ENCODE results near the gene TTC27.

Gene TTC27

GRCh38 chr2:32742376-32742775 lies 114.5 kb downstream of the TTC27 start:
- H3K4me3 ChIP-seq (ENCODE audit: low read length) = no peak overlapping the region
- DNase-seq (ENCODE audit: low read depth) = no peak
- TF ChIP-seq, protein P1, sequence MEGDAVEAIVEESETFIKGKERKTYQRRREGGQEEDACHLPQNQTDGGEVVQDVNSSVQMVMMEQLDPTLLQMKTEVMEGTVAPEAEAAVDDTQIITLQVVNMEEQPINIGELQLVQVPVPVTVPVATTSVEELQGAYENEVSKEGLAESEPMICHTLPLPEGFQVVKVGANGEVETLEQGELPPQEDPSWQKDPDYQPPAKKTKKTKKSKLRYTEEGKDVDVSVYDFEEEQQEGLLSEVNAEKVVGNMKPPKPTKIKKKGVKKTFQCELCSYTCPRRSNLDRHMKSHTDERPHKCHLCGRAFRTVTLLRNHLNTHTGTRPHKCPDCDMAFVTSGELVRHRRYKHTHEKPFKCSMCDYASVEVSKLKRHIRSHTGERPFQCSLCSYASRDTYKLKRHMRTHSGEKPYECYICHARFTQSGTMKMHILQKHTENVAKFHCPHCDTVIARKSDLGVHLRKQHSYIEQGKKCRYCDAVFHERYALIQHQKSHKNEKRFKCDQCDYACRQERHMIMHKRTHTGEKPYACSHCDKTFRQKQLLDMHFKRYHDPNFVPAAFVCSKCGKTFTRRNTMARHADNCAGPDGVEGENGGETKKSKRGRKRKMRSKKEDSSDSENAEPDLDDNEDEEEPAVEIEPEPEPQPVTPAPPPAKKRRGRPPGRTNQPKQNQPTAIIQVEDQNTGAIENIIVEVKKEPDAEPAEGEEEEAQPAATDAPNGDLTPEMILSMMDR (conservative IDR thresholded peaks at IDR 0.05; ENCODE audit: low read depth, low read length) = no peak

GRCh38 chr2:32743480-32744236 lies 115.8 kb downstream of the TTC27 start:
- TF ChIP-seq, protein P1 (conservative IDR thresholded peaks at IDR 0.05; ENCODE audit: low read depth, low read length) = no peak
- H3K4me3 ChIP-seq (ENCODE audit: low read length) = no peak overlapping the region
- no peak for DNase-seq (ENCODE audit: low read depth)

DNA sequence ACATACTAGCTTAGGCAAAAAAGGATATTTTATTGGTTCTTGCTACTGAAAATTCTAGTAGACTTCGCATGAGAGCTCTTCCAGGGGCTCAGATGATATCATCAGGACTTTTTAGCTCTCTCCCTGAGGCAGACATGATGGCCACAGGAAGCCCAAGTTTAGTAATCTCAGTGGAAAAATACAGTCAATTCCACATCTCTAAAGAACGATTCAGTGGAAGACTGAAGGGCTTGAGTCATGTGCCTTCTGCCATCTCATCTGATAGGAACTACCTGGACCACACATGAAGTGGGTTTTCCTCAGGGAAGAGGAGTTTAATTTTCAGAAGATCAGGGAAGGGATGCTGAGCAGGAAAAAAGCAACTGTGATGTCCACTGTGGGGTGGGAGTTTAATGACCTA lies 117.3 kb downstream of the TTC27 start:
- no peak overlapping the region for H3K4me3 ChIP-seq (ENCODE audit: low read length)
- DNase-seq (ENCODE audit: low read depth) = no peak
- TF ChIP-seq, protein P1 (conservative IDR thresholded peaks at IDR 0.05; ENCODE audit: low read depth, low read length) = no peak

DNA sequence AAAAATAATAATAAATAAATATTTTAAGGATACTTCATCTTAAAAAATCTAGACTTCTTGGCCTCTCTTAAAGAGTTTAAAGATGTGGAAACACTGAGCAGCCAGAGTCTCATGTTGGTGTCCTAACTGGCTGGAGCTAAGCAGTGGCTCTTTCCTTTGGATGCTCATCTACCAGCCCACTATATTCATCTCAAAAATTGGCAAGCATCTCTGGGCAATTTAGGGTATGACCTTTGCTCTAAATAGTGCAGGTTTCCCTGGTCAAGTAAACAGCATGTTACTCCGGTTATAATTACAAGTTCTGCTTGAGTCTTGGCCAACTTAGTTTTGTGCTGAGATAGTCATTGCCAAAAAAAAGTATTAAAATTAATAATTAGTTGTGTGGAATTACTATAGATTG lies 117.8 kb downstream of the TTC27 start:
- no peak for DNase-seq (ENCODE audit: low read depth)
- TF ChIP-seq, protein P1 (conservative IDR thresholded peaks at IDR 0.05; ENCODE audit: low read depth, low read length) = no peak
- no peak overlapping the region for H3K4me3 ChIP-seq (ENCODE audit: low read length)

- no peak overlapping the region for H3K4me3 ChIP-seq (ENCODE audit: low read length)
- TF ChIP-seq, protein P1 (conservative IDR thresholded peaks at IDR 0.05; ENCODE audit: low read depth, low read length) = no peak
- DNase-seq (ENCODE audit: low read depth) = no peak
Observed at GRCh38 chr2:32746669-32747068, 118.8 kb downstream of the TTC27 start.

GRCh38 chr2:32748158-32748557 lies 120.3 kb downstream of the TTC27 start:
- TF ChIP-seq, protein P1 (conservative IDR thresholded peaks at IDR 0.05; ENCODE audit: low read depth, low read length) = no peak
- H3K4me3 ChIP-seq (ENCODE audit: low read length) = no peak overlapping the region
- DNase-seq (ENCODE audit: low read depth) = no peak

DNA sequence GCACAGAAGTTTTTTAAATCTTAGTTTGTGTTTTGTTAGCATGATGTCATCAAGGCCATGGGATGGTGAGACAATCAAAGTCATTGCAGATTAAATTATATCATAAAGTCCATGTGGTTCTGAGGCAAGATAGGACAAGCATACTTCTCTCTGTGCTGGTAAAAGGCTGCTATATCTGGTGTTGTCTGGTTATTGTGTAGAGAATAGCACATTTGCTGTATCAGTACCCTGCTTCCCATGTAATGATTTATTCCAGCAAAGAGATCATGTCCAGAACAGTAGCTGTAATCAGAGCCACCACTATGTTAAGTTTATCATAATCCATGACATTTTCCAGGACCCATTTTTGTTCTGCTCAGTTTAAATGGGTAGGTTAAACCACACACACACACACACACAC lies 123.0 kb downstream of the TTC27 start:
- TF ChIP-seq, protein P1 (conservative IDR thresholded peaks at IDR 0.05; ENCODE audit: low read depth, low read length) = no peak
- DNase-seq (ENCODE audit: low read depth) = no peak
- no peak overlapping the region for H3K4me3 ChIP-seq (ENCODE audit: low read length)
